SK-N-SH (cell line): ENCODE data around the gene FAM3C. TPM values are rescaled to one million over a fixed set of nuclear protein-coding genes. Genes with fewer than 3 reads are reported as not detected.

Experiments used
- polyA plus RNA-seq, 3 experiments: library from polyadenylated mRNA; depleted of rRNA; stranded (reverse); fragments of >200 nt; gene quantifications; 2 replicates each; pipeline ENCODE4 v1.2.3, GENCODE V29; 2012

Gene FAM3C
- polyA plus RNA-seq, 1 of the 3 experiments (the other 2 are of a cell fraction), result 80.0 TPM

Other genes with a start within 250 kb of the FAM3C start
- 0.05 and 0.10 TPM in 2 replicates for gene WNT16, start 67.3 kb downstream of the FAM3C start, polyA plus RNA-seq (2012; rRNA removed)